Neural cell (in vitro differentiated cells): ENCODE measurements around the gene OLIG1.

Experiments used
- CTCF ChIP-seq: fragments of 450-650 bp; IDR thresholded peaks from 2 replicates; pipeline ENCODE4 v1.5.1; 2014; ENCODE audit warnings: antibody characterized with exemption, mild to moderate bottlenecking, moderate library complexity; ENCODE audit not compliant: poor library complexity, severe bottlenecking
- EP300 ChIP-seq: fragments of 450-650 bp; conservative IDR thresholded peaks from 2 replicates; pipeline ENCODE4 v1.6.1; 2014; ENCODE audit warnings: antibody characterized with exemption, mild to moderate bottlenecking, moderate library complexity; ENCODE audit not compliant: poor library complexity, severe bottlenecking
- EZH2 ChIP-seq: fragments of 200-600, 300-800 bp; shearing (Covaris generic), sonication (generic); IDR thresholded peaks from 2 replicates; pipeline ENCODE4 v1.6.1; 2014; ENCODE audit warnings: antibody characterized with exemption, low read length, borderline replicate concordance, mild to moderate bottlenecking; ENCODE audit not compliant: insufficient read depth, poor library complexity, severe bottlenecking
- MXI1 ChIP-seq: fragments of 450-650 bp; conservative IDR thresholded peaks from 2 replicates; pipeline ENCODE4 v1.6.1; 2014; ENCODE audit warnings: antibody characterized with exemption, mild to moderate bottlenecking; ENCODE audit not compliant: poor library complexity, severe bottlenecking
- POLR2AphosphoS5 ChIP-seq: IDR thresholded peaks from 2 replicates; pipeline ENCODE4 v1.6.1; 2012
- RAD21 ChIP-seq: fragments of 450-650 bp; conservative IDR thresholded peaks from 2 replicates; pipeline ENCODE4 v1.6.1; 2014; ENCODE audit warnings: antibody characterized with exemption, mild to moderate bottlenecking, moderate library complexity
- REST ChIP-seq: IDR thresholded peaks from 2 replicates; pipeline ENCODE4 v1.6.1; 2012; ENCODE audit warnings: borderline replicate concordance
- SMC3 ChIP-seq: fragments of 450-650 bp; conservative IDR thresholded peaks from 2 replicates; pipeline ENCODE4 v1.6.1; 2014; ENCODE audit warnings: antibody characterized with exemption, mild to moderate bottlenecking, moderate library complexity; ENCODE audit not compliant: poor library complexity
- TAF1 ChIP-seq: IDR thresholded peaks from 2 replicates; pipeline ENCODE4 v1.6.1; 2012; ENCODE audit warnings: low read depth

GRCh38 chr21:33117101-33117888 lies 47.4 kb downstream of the OLIG1 start:
- TF ChIP-seq CTCF (no peak), EP300 (no peak), POLR2AphosphoS5 (no peak), EZH2 (no peak), SMC3 (no peak), RAD21 (no peak), REST (no peak), TAF1 (no peak), MXI1 (no peak)
